ENCODE data around the gene TAL2.

GRCh38 chr9:105694848-105695581, 32.8 kb downstream of the TAL2 start:
- TF ChIP-seq POLR2AphosphoS5 (IDR thresholded peaks at IDR 0.05; ENCODE audit: borderline replicate concordance, low read depth, low read length) (no peak), EZH2 (IDR thresholded peaks at IDR 0.05) (no peak), FOXP2 (optimal IDR thresholded peaks at IDR 0.05; ENCODE audit: control extremely low read depth, extremely low read length, insufficient read depth) (no peak)
